Measurements from ENCODE around the gene EFL1. TPM values are rescaled to one million over a fixed set of nuclear protein-coding genes. Genes with fewer than 3 reads are reported as not detected.

EFL1 gene
- total and polyA plus RNA-seq, 4 donors: 3.2 to 10.1 (median 6.1) TPM

DNA sequence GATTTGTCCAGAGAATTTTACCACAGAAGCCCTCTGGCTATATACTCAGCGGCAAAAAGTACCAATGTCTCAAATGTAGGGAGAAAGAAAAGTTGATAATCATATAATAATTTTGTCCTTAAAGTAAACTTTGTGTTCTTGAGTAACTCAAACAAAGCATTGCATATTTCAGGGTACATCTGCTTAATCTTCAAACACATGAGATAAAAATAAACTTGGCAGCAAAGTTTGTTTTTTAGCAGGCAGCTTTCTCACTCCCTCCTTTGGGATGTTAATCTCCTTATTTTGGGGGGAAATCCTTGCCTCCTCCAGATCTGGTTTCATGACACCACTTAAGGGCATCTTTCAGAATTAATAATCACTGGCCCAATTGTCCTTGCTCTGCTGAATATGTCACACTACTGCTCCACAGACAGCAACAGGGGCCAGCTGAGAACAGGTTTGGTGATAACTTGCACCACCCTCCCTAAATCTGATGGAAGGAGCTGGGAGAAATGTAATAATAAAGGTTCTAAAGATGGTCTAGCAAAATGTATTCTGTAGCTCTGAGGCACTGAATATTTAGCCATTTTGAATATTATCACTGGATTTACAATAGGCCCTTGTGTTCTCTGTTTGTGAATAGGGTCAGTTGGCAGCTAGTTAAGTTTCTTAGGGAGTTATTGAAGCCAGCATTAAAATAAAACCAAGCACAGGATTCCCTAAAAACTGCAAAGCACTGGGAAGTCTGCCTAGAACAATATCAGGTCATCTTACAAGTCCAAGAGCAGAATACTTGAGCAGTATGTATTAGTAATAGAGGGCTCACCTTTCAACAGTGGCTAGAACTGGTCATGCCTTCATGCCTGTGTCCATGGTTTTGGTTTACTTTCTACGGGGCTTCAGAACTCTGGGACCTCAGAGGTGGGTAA, 79.2 kb downstream of the EFL1 start:
- H3K4me1 ChIP-seq (ENCODE audit: control insufficient read depth in 4 of 4, insufficient read depth in 4 of 4, low read length in 3 of 4): peaks cover 0 to 9% (median 4%) of the 10 kb centered on the region in 4 donors
- H3K27me3 ChIP-seq (ENCODE audit: control insufficient read depth in 4 of 4, insufficient read depth in 4 of 4, low read length in 3 of 4): no peaks in the 10 kb centered on the region
- TF ChIP-seq REST (IDR thresholded peaks at IDR 0.05) (no peak), MAX (IDR thresholded peaks at IDR 0.05) (no peak), CTCF (IDR thresholded peaks at IDR 0.05; ENCODE audit: low read depth, low read length, missing input control) (no peak), ZBTB33 (IDR thresholded peaks at IDR 0.05) (no peak), SP1 (IDR thresholded peaks at IDR 0.05) (no peak), GABPA (IDR thresholded peaks at IDR 0.05 in 1 of 2, conservative IDR thresholded peaks at IDR 0.05 in 1 of 2) (no peak), FOXA1 (IDR thresholded peaks at IDR 0.05) (no peak)
- no peak overlapping the region for H3K27ac ChIP-seq (ENCODE audit: low read depth in 1 of 2, low read length in 2 of 2)
- no peaks in the 10 kb centered on the region for H3K9me3 ChIP-seq (ENCODE audit: control insufficient read depth in 4 of 4, low read length in 3 of 4)
- 70% methylated on average over 2 of the region's 2 CpGs for WGBS
- no peak for DNase-seq (ENCODE audit: low spot score)
- no peaks in the 10 kb centered on the region for H3K36me3 ChIP-seq (ENCODE audit: control insufficient read depth in 4 of 4, insufficient read depth in 3 of 4, low read depth in 1 of 4, low read length in 3 of 4)
- no peak overlapping the region for H3K9ac ChIP-seq (ENCODE audit: low read depth in 1 of 2, low read length in 2 of 2)
- no peak overlapping the region for H3K4me3 ChIP-seq (ENCODE audit: low read depth in 1 of 3, low read length in 3 of 3)

DNA sequence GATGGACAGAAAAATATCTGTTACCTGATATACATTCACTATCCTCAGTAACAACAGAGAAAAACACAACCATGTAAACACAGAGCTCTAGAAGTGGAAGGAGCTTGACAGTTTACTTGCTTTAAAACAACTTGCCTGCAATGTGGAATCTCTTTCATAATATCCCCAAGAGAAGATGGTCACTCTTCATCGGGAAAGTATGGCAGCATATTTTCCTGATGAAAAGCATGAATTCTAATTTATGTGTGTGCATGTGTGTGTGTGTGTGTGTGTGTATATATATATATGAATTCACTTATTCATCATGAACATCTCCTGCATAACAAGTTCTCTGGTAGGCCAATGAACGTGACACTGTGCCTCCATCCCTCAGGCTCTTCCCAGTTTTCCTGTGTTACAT, 81.2 kb downstream of the EFL1 start:
- DNase-seq (ENCODE audit: low spot score): no peak
- TF ChIP-seq RXRA (IDR thresholded peaks at IDR 0.05) (no peak), HNF4A (conservative IDR thresholded peaks at IDR 0.05) (no peak), RAD21 (IDR thresholded peaks at IDR 0.05) (no peak), JUND (IDR thresholded peaks at IDR 0.05) (no peak), EGR1 (IDR thresholded peaks at IDR 0.05; ENCODE audit: low read depth in 2 of 2) (no peak), MAX (IDR thresholded peaks at IDR 0.05) (no peak), ZBTB33 (IDR thresholded peaks at IDR 0.05) (no peak)
- TF ChIP-seq, protein P1, sequence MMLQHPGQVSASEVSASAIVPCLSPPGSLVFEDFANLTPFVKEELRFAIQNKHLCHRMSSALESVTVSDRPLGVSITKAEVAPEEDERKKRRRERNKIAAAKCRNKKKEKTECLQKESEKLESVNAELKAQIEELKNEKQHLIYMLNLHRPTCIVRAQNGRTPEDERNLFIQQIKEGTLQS (IDR thresholded peaks at IDR 0.05): no peak
- Histone ChIP-seq H3K27ac (ENCODE audit: low read depth in 1 of 2, low read length in 2 of 2) (no peak overlapping the region), H3K36me3 (ENCODE audit: control insufficient read depth in 4 of 4, insufficient read depth in 3 of 4, low read depth in 1 of 4, low read length in 3 of 4) (no peaks in the 10 kb centered on the region), H3K9ac (ENCODE audit: low read depth in 1 of 2, low read length in 2 of 2) (no peak overlapping the region), H3K9me3 (ENCODE audit: control insufficient read depth in 4 of 4, low read length in 3 of 4) (no peaks in the 10 kb centered on the region), H3K4me1 (ENCODE audit: control insufficient read depth in 4 of 4, insufficient read depth in 4 of 4, low read length in 3 of 4) (peaks cover 0 to 9% (median 4%) of the 10 kb centered on the region in 4 donors), H3K4me3 (ENCODE audit: low read depth in 1 of 3, low read length in 3 of 3) (no peak overlapping the region), H3K27me3 (ENCODE audit: control insufficient read depth in 4 of 4, insufficient read depth in 4 of 4, low read length in 3 of 4) (no peaks in the 10 kb centered on the region)
- 95% methylated on average over 2 of the region's 2 CpGs for WGBS

Data from liver (tissue), 9 donors.